T-helper 2 cell treated with Interferon-gamma antibody and Interleukin-4, amounts not matched to agents 100 ng/mL and 5 ng/mL, for 36 hours (primary cell): ENCODE measurements around the gene CDC42BPB. TPM values are rescaled to one million over a fixed set of nuclear protein-coding genes. Genes with fewer than 3 reads are reported as not detected.

Source experiments
- intact Hi-C: fragments of 100-400 bp; cut with micrococcal nuclease; formaldehyde crosslinking; loops from one replicate; pipeline ENCODE4 v1.15.1; 2023
- total RNA-seq: library from RNA; stranded (reverse); gene quantifications from 2 replicates; pipeline ENCODE4 v1.2.3, GENCODE V29; 2022

CDC42BPB gene
- total RNA-seq, 1 donor from 2014 or later = 0.82 TPM

GRCh38 chr14:102918438-102918837 lies 138.9 kb downstream of the CDC42BPB start:
- intact Hi-C loops = loop anchor here (1.0 to 10.0 kb wide), 2 partner anchors 224 to 394 kb away; no protein-coding TSS in a partner anchor

- intact Hi-C loops = loop anchor here (1.0 to 10.0 kb wide), 3 partner anchors 142 to 393 kb away; no protein-coding TSS in a partner anchor
Observed at GRCh38 chr14:102917469-102918211, 139.7 kb downstream of the CDC42BPB start.

DNA sequence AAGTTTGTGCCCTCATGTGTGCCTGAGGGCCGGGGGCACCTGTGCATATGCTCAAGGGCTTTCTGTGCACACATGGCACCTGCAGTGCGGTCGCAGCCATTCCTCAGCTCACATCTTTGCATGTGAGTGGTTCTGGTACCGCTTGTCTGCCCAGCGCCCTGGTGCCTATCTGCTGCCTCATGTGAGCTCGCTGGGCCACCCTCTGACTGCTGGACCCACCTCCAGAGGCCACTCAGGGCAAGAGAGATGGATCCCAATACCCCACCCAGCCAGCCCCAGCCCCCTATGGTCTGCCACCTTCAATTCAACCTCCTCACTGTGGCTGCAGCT lies 140.3 kb downstream of the CDC42BPB start:
- intact Hi-C loops = loop anchor here (1.0 to 10.0 kb wide), 2 partner anchors 142 to 392 kb away; no protein-coding TSS in a partner anchor

DNA sequence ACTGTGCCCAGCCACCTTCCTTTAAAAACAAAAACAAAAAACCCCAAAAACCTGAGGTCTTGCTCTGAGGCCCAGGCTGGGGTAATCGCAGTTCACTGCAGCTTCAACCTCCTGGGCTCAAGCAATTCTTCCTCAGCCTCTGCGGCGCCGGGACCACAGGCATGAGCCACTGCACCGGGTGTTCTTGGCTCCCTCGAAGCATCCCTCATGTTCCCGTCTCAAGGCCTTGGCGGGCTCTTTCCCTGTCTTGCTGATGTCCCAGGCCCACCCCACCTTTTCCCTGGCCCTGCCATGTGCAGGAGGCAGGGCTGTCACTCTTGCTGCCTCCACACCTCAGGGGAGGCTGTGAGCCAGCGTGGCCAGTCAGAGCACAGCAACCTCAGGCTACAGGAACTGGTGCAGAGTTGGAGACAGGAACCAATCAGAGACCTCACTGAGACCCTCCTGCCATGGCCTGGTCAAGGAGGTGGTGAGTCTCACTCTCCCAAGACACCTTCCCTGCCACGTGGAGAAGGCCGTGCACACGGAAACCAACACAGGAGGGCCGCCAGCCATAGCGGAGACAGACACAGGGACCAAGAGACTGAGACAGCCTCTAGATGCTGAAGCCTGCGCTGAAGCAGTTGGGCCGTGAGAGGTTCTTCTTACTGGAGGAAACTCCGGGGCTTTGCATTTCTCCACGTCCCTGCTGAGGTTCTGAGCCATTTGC lies 140.8 kb downstream of the CDC42BPB start:
- intact Hi-C loops = loop anchor here (1.0 to 10.0 kb wide), 2 partner anchors 141 to 392 kb away; no protein-coding TSS in a partner anchor

- intact Hi-C loops = loop anchor here (10.0 kb wide), 1 partner anchor 391 kb away; no protein-coding TSS in a partner anchor
Observed at GRCh38 chr14:102915292-102916110, 141.8 kb downstream of the CDC42BPB start.

GRCh38 chr14:102914474-102915291 lies 142.7 kb downstream of the CDC42BPB start:
- intact Hi-C loops = loop anchor here (10.0 kb wide), 1 partner anchor 390 kb away; no protein-coding TSS in a partner anchor

DNA sequence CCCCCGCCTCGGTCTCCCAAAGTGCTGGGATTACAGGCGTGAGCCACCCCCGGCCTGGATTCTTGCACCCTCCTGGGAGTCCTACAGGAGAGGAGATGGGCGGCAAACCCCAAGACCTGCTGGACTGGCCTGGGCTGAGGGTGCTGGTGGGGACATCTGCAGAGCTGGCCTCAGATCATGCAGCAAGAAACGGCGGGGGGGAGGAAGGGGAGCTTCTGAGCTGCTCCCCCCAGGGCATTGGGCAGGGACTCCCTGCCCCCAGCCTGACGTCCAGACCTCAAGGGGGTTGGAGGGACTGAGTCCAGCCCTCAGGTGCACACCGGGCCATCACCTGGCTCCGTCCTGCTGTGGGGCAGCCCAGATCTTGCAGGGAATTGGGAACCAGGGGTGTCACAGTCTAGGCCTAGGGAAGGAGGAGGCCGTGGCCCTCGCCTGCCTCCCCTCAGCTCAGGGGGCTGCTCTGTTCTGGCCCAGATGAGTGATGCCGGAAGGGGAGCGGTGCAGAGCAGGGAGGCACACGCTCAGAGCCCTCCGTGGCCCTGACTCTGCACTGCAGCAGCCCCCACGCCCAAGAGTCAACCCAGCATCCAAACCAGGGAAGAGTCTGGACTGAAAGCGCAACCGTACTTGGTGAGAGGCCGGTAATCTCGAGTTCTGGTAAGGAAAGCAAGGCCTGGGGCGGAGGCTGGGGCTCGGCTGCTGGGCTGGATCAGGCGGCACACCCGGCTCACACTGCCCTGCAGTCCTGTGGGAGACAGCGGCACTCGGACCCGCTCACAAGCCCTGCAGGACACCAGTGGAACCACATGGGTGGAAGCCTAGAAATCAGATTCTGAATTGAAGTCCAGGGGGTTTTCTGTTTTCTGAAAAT lies 143.8 kb downstream of the CDC42BPB start:
- intact Hi-C loops = loop anchor here (10.0 kb wide), 1 partner anchor 389 kb away; no protein-coding TSS in a partner anchor

GRCh38 chr14:102911991-102912761 lies 145.2 kb downstream of the CDC42BPB start:
- intact Hi-C loops = loop anchor here (10.0 kb wide), 1 partner anchor 387 kb away; no protein-coding TSS in a partner anchor

DNA sequence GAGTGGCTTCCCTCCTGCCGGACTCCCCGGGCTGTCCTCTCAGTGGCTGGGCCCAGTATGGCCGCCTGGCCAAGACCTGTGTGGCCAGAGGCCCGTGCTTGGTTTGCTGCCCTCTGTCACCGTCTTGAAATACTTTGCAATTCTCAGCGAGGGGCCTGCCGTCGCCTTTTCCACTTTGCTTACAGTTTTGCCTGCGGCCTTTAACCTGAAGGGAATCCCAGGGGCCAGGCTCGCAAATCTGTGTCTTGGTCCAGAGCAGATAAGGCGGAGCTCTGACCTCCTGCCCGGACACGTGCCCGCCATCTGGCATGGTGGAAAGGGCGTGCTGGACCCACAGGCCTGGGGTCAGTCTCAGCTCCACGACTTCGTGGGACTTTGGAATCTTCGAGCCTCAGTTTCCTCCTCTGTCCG lies 145.8 kb downstream of the CDC42BPB start:
- intact Hi-C loops = loop anchor here (10.0 kb wide), 1 partner anchor 387 kb away; no protein-coding TSS in a partner anchor

DNA sequence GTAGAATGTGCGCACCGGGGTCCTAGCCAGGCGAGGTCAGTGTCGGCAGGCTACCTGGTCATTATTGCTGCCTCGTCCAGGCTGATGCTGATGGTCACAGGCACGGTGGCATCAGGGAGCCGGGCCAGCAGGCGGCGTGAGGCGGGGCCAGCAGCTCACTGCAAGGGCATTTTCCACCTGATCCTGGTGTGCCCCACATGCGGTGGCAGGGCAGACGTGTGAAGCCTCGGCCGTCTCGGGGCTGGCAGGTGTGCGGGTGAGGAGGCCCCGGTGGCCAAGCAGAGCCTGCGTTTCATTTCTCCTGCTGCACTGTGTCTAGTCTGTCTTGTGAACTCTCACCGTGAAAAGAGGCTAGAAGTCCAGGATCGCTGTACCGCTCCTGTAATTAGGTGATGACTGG lies 146.9 kb downstream of the CDC42BPB start:
- intact Hi-C loops = loop anchor here (10.0 kb wide), 1 partner anchor 386 kb away; no protein-coding TSS in a partner anchor

DNA sequence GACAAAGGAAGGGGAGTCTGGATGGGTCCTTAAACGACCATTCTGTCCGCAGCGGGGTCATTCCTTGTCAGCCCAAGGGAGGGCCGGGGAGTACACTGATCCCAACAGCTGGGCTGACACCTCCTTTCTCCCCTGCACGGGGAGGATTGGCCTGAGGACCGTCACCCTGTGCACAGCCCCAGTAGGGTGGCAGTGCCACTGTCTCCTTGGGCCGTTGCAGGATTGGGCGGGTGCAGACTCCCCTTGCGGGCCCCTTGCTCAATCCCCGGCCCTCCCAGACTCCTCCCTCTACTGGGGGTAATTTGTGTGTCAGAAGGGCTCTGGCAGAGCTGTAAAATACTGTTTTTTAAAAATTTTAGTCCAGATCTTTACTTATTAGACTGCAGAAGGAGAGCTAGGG lies 147.4 kb downstream of the CDC42BPB start:
- intact Hi-C loops = loop anchor here (10.0 kb wide), 1 partner anchor 385 kb away; no protein-coding TSS in a partner anchor

GRCh38 chr14:102909462-102909861 lies 147.9 kb downstream of the CDC42BPB start:
- intact Hi-C loops = no loop called here

DNA sequence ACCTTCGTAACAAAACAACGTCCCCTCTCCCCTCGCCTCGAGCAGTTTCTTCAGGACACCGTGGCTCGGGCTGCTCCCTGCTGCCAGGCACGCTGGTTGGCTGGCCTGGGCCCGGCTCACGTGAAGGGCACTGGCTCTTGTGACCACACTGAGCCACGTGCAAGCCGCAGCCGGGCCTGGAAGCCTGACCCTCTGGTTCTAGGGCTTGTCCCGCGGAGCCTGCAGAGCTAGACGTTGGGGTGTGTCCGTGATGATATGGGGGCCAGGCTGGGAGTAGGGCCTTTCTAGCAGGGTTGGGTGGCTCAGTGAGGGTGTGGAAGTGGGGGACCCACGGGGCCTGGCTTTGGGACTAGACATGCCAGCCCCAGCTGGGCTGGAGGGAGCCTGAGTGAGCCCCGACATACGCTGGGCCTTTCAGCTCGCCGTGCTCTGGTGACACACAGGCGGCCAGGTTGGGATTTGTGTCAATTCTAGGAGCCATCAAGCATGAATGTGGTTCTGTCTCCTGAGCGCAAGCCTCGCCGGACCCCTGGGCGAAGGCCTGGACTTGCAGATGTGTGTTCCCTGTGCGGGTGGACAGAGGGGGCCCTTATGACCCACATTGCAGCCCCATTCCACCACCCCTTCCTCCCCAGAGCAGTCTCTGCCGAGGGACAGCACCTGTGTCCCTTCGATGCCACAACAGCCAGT lies 148.4 kb downstream of the CDC42BPB start:
- intact Hi-C loops = no loop called here

DNA sequence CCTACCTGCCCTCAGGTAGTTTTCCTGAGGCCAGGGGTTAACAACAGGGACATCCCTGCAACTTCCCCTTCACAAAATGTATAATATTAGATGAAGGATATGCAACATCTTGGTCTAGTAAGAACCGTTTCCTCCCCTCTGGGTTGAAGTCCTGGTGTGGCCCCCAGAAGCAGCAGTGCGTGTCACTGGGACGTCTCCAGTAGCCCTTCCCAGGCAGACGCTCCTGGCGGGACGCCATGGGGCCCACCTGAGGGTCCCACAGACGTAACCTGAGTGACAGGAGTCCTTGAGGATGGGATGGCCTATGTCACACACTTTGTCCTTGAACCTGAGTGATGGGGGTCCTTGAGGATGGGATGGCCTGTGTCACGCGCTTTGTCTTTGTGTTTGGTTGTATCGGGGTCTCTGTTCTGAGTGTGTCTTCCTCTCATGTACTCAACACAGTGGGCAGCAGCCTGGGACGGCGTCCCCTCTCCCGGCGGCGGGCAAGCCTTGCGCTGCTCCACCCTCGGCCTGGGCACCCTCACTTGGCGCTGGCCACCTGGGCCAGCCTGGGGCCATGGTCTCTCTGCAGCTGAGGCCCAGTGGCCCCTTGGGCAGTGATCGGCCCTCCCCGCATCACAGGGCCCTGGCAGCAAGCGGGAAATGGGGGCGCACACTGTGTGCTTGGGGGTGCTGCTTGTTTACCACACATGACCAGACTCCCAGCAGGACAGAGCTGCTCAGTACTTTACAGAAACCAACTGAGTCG lies 149.2 kb downstream of the CDC42BPB start:
- intact Hi-C loops = no loop called here

DNA sequence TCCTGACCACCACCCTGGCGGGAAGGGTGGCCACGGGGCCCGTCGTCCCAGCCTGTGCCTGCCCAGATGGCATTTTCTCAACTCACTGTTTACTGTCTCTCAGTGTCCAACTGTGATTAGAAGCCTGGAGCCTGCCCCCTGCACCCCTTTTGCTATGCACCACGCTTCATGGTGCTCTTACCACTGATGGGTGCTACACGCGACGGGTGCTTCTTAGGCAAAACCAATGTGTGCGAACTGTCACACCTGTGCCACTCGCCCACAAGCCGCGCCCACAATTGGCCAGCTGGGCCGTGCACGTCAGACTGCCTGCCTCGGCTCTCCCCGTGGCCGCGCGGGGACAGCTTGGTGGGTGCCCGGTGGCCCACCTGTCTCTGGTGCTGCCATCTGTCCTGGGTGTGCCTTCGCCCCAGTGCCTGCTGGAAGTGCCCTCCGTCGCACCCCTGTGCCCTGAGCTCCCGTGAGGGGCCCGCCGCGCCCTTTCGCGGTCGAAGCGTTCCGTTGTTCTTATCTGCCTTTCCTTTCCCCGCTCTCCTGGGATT lies 150.0 kb downstream of the CDC42BPB start:
- intact Hi-C loops = no loop called here

DNA sequence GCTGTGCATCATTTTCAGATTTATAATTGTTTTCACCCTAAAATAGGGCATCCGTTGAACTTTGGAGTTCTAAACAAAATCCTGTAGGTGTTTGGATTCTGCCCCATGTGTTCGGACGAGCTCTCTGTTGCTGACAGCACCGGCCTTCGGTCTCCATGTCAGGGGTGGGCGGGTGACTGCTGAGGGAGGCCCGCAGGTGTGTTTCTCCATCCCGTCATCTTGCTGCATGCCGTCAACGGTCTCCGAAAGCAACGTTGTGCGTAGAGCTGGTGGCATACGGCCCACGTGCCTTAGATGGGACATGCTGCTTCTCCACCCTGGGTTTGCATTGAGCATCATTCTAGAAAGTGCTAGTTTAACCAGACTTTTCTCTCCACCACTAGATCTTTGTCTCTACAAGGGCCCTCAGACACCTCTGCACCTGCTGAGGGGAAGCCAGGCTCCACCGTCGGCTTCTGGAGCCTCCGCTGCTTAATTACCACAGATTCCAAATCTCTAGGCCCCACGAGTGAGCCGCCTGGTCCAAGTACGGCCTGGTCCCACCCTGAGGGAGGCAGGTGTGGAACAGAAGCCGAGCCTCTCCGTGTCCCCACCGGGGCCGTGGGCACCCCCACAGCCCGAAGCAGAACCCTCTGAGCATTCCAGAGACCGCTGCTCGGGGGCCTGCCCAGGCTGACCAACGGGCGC lies 150.6 kb downstream of the CDC42BPB start:
- intact Hi-C loops = no loop called here
